K562 (cell line): ENCODE measurements around the gene DEFB113. TPM values are rescaled to one million over a fixed set of nuclear protein-coding genes. Genes with fewer than 3 reads are reported as not detected.

Experiments used
- ATAC-seq: fragments of 200-7000 bp; cut with Tn5 transposase; 3 replicates; pipeline ENCODE4 v1.9.1; 2020; ENCODE audit warnings: moderate library complexity
- BruUV-seq: library from RNA; stranded (reverse); fragments of 400-500 nt; replicated peaks from 2 replicates; lab custom pipeline; 2021; lab: Mats Ljungman, UMichigan
- CTCF ChIA-PET: fragments of 300-600 bp; formaldehyde crosslinking; extraction: SDS; loops from one replicate; lab custom pipeline; 2021; ENCODE audit warnings: low intra/inter-chr PET ratio; lab: Yijun Ruan, JAX
- POLR2A ChIA-PET: fragments of 300-600, 350-650 bp; sonication (Branson Sonifier 250); formaldehyde crosslinking; extraction: SDS; loops from one replicate; lab custom pipeline; 2021; ENCODE audit warnings: antibody characterized with exemption, inconsistent platforms; lab: Yijun Ruan, JAX
- DNase-seq, 4 experiments: peaks; one replicate each; pipeline versions ENCODE4 v3.0.0 to v3.0.0-alpha.2; 2011 to 2018; ENCODE audit warnings: low spot score in 3 of 4, mixed read lengths in 3 of 4; ENCODE audit errors: extremely low read depth in 1 of 4
- FAIRE-seq: peaks from 2 replicates; lab custom pipeline; 2011; peaks lifted over from hg19 to GRCh38; lab: Jason Lieb, UNC
- H2AFZ ChIP-seq: 2 replicates; pipeline ENCODE4 v1.6.0; 2011; ENCODE audit warnings: low read depth, low read length, control low read depth, inconsistent platforms
- H3K27ac ChIP-seq: fragments of 200-600 bp; 3 replicates; pipeline ENCODE4 v1.8.0; 2011; ENCODE audit warnings: low read depth, mild to moderate bottlenecking, control low read depth, inconsistent platforms, low read length, moderate library complexity, mixed read lengths; ENCODE audit errors: extremely low read depth
- H3K27me3 ChIP-seq, 2 experiments: fragments of 300-600 bp in 1 of 2; 2 replicates in 1 of 2; 3 replicates in 1 of 2; pipeline versions ENCODE4 v1.6.0 to v1.8.0; 2011; ENCODE audit warnings: inconsistent platforms in 2 of 2, low read length in 2 of 2, mild to moderate bottlenecking in 1 of 2, mixed read lengths in 1 of 2, moderate library complexity in 1 of 2; ENCODE audit not compliant: control insufficient read depth in 2 of 2, insufficient read depth in 2 of 2
- H3K36me3 ChIP-seq: fragments of 300-600 bp; 3 replicates; pipeline ENCODE4 v1.8.0; 2011; ENCODE audit warnings: mild to moderate bottlenecking, low read length, inconsistent platforms; ENCODE audit not compliant: control insufficient read depth, insufficient read depth
- H3K4me1 ChIP-seq, 2 experiments: fragments of 200-600 bp in 1 of 2; replicated peaks in 1 of 2; 2 replicates in 1 of 2; 3 replicates in 1 of 2; pipeline versions ENCODE4 v1.5.1 to v1.8.0; 2011; ENCODE audit warnings: inconsistent platforms in 2 of 2, low read length in 2 of 2, mild to moderate bottlenecking in 1 of 2, mixed read lengths in 1 of 2, moderate library complexity in 1 of 2; ENCODE audit not compliant: control insufficient read depth in 2 of 2, insufficient read depth in 2 of 2
- H3K4me2 ChIP-seq: 2 replicates; pipeline ENCODE4 v1.6.1; 2011; ENCODE audit warnings: low read length, control low read depth, inconsistent platforms, mixed read lengths; ENCODE audit not compliant: insufficient read depth
- H3K4me3 ChIP-seq: fragments of 200-600 bp; sonication (generic), shearing (Covaris generic); 2 replicates; pipeline ENCODE4 v1.5.1; 2016; ENCODE audit warnings: control low read depth, inconsistent platforms
- H3K79me2 ChIP-seq: fragments of 200-600 bp; 3 replicates; pipeline ENCODE4 v1.8.0; 2011; ENCODE audit warnings: low read length, inconsistent platforms; ENCODE audit not compliant: control insufficient read depth, insufficient read depth
- H3K9ac ChIP-seq, 2 experiments: 2 replicates each; pipeline versions ENCODE4 v1.6.0 to v1.6.1; 2011; ENCODE audit warnings: low read depth in 2 of 2, low read length in 2 of 2, control low read depth in 1 of 2, inconsistent platforms in 1 of 2, mild to moderate bottlenecking in 1 of 2, mixed read lengths in 1 of 2; ENCODE audit not compliant: insufficient read depth in 1 of 2
- H3K9me1 ChIP-seq: one replicate; pipeline ENCODE4 v1.6.0; 2011; ENCODE audit warnings: inconsistent platforms, mild to moderate bottlenecking, low read length, moderate library complexity; ENCODE audit not compliant: control insufficient read depth, insufficient read depth
- H3K9me3 ChIP-seq: replicated peaks from 2 replicates; pipeline ENCODE4 v1.5.1; 2011; ENCODE audit warnings: low read depth, low read length, inconsistent platforms; ENCODE audit not compliant: control insufficient read depth, insufficient read depth
- H4K20me1 ChIP-seq: replicated peaks from 2 replicates; pipeline ENCODE4 v1.6.1; 2011; ENCODE audit warnings: low read length, inconsistent platforms, mixed read lengths; ENCODE audit not compliant: control insufficient read depth, insufficient read depth
- C11orf30 ChIP-seq: fragments of 450-650 bp; IDR thresholded peaks from 2 replicates; pipeline ENCODE4 v1.6.1; 2016; ENCODE audit warnings: low read depth, mild to moderate bottlenecking
- DACH1 ChIP-seq: fragments of 450-650 bp; IDR thresholded peaks from 2 replicates; pipeline ENCODE4 v1.6.1; 2018; ENCODE audit not compliant: partially characterized antibody
- HNRNPLL ChIP-seq: fragments of 200-400 bp; formaldehyde crosslinking; IDR thresholded peaks from 2 replicates; pipeline ENCODE4 v1.6.1; 2017; ENCODE audit warnings: low read length, low read depth, mild to moderate bottlenecking; ENCODE audit not compliant: poor library complexity, severe bottlenecking
- KDM4B ChIP-seq, 2 experiments: fragments of 450-650 bp in 1 of 2; sonication (generic) in 1 of 2; IDR thresholded peaks; 2 replicates each; pipeline ENCODE4 v1.6.1; 2016 to 2017; ENCODE audit warnings: borderline replicate concordance in 2 of 2, antibody characterized with exemption in 1 of 2, low read depth in 1 of 2, mild to moderate bottlenecking in 1 of 2
- SP2 ChIP-seq: IDR thresholded peaks from 2 replicates; pipeline ENCODE4 v1.6.1; 2011; ENCODE audit warnings: mild to moderate bottlenecking, low read depth, low read length, moderate library complexity; ENCODE audit not compliant: poor library complexity, severe bottlenecking; ENCODE audit errors: extremely low read depth
- TBL1XR1 ChIP-seq, 2 experiments: IDR thresholded peaks; 2 replicates each; pipeline ENCODE4 v1.6.1; 2012; ENCODE audit warnings: improper control_type of control experiment in 2 of 2, low read length in 2 of 2, mild to moderate bottlenecking in 1 of 2
- ZNF316 ChIP-seq: fragments of 450-650 bp; IDR thresholded peaks from 2 replicates; pipeline ENCODE4 v1.6.1; 2016
- WGBS: fragments of 100-300 bp; shearing (Covaris generic); methylation state at CpG from one replicate; pipeline ENCODE4 v1.1.6; 2016; ENCODE audit warnings: low coverage, mixed read lengths; ENCODE audit not compliant: insufficient coverage; ENCODE audit errors: missing lambda C conversion rate; 5-methylcytosine and 5-hydroxymethylcytosine counted together
- in situ Hi-C: fragments of 300-500 bp; cut with MboI; formaldehyde crosslinking; loops from 4 replicates; pipeline ENCODE4 v1.15.0; 2018; ENCODE audit warnings: inconsistent platforms, mixed read lengths
- intact Hi-C: fragments of 100-400 bp; cut with micrococcal nuclease; formaldehyde crosslinking; loops from 2 replicates; pipeline ENCODE4 v1.14.2; 2022
- polyA plus RNA-seq, 8 experiments: library from polyadenylated mRNA; depleted of rRNA in 4 of 8; stranded (reverse) in 5 of 8; unstranded in 3 of 8; fragments of >200 nt; fragmentation: Nextera tagmentation in 2 of 8; fragmentation: Illumina TruSeq in 1 of 8; extraction: Ambion mirVana in 2 of 8; extraction: Trizol in 1 of 8; gene quantifications; 2 replicates each; pipeline versions ENCODE4 v1.2.1 to v1.2.3, GENCODE V29; 2011 to 2014; ENCODE audit warnings: inconsistent platforms in 1 of 8, missing spikeins in 1 of 8
- total RNA-seq, 7 experiments: library from RNA; depleted of rRNA in 6 of 7; stranded (reverse); fragments of >200 nt in 6 of 7; fragmentation: Illumina TruSeq in 2 of 7; extraction: Trizol in 2 of 7; gene quantifications; 2 replicates each; pipeline versions ENCODE4 v1.2.1 to v1.2.3, GENCODE V29; 2011 to 2021; ENCODE audit warnings: low replicate concordance in 1 of 7
- TF ChIP-seq, protein P1 (sequence below): fragments of 450-650 bp; formaldehyde crosslinking; IDR thresholded peaks from 2 replicates; pipeline ENCODE4 v1.4.0; 2020; ENCODE audit warnings: mild to moderate bottlenecking

The DEFB113 gene
- total and polyA plus RNA-seq, 9 of the 15 experiments (the other 6 are each of a cell fraction or from before 2014, with no cell fraction given) = not detected

DNA sequence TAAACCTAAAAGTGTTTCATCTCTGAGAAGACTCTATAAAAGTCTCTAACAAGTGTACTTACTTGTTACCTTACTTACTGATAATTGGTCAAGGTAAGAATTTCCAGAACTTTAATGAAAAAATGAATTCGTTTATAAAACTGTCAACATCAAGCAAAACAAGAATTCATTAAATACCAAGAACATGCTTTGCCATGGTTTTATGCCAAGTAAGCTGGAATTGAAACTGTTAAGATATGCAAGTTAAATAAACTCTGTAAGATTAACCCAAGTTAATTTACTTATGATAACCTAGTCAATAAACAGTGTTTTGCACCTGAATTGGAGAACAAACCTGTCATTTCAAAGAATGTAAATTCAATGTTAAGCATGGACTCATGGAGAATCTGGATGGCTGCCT, 17.1 kb upstream of the DEFB113 start:
- H3K9me3 ChIP-seq = no peaks in the 10 kb centered on the region
- ATAC-seq = no peak
- H3K9me1 ChIP-seq = no peaks in the 10 kb centered on the region
- BruUV-seq = no TSS peak
- no peaks in the 10 kb centered on the region for H3K79me2 ChIP-seq
- in situ Hi-C loops = no loop called here
- H3K9ac ChIP-seq = no peak overlapping the region
- H4K20me1 ChIP-seq = no peaks in the 10 kb centered on the region
- 0% methylated on average over 1 of the region's 1 CpG for WGBS
- no peaks in the 10 kb centered on the region for H3K4me1 ChIP-seq
- intact Hi-C loops = no loop called here
- H3K4me2 ChIP-seq = no peak overlapping the region
- TF ChIP-seq DACH1 = no peak
- TF ChIP-seq TBL1XR1 (IDR thresholded peaks at IDR 0.05; ENCODE audit: low read length in 2 of 2) = no peak
- TF ChIP-seq C11orf30 = 0 out of 2 replicates have a peak, but pooled peaks have one; percentile 5
- no peak for TF ChIP-seq SP2
- TF ChIP-seq ZNF316 = peak; percentile 43; the same call in 1 of the 2 replicates
- TF ChIP-seq KDM4B (IDR thresholded peaks at IDR 0.05; ENCODE audit: borderline replicate concordance in 2 of 2, low read depth in 1 of 2) = no peak
- TF ChIP-seq, protein P1, sequence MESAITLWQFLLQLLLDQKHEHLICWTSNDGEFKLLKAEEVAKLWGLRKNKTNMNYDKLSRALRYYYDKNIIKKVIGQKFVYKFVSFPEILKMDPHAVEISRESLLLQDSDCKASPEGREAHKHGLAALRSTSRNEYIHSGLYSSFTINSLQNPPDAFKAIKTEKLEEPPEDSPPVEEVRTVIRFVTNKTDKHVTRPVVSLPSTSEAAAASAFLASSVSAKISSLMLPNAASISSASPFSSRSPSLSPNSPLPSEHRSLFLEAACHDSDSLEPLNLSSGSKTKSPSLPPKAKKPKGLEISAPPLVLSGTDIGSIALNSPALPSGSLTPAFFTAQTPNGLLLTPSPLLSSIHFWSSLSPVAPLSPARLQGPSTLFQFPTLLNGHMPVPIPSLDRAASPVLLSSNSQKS (CRISPR knock-in tag) = no peak
- no peak for TF ChIP-seq HNRNPLL
- TF ChIP-seq, all 486 proteins: peak for 2
- H3K4me3 ChIP-seq = no peak overlapping the region
- H3K36me3 ChIP-seq = no peaks in the 10 kb centered on the region
- no peak for FAIRE-seq
- H3K27me3 ChIP-seq = no peaks in the 10 kb centered on the region
- no peak overlapping the region for H2AFZ ChIP-seq
- H3K27ac ChIP-seq = no peak overlapping the region
- no peak for DNase-seq
- ChIA-PET POLR2A (interaction anchor here (1.5 kb wide), 1 partner anchor 10 kb away, joined by 3 read pairs; no protein-coding TSS in a partner anchor), CTCF (no interaction called here)
